SK-N-SH treated with all-trans-retinoic acid at 6 μM for 48 hours (cell line): Measurements from ENCODE around the gene PARPBP.
"Not testable (repeated sequence)": the region's sequence is repeated elsewhere in the genome, so short reads cannot be mapped to it uniquely, and the experiment has no call there.

Experiments used
- ATAC-seq: fragments of 200-7000 bp; cut with Tn5 transposase; 3 replicates; pipeline ENCODE4 v1.9.1; 2020; ENCODE audit warnings: mild to moderate bottlenecking, moderate library complexity
- ARNTL ChIP-seq: fragments of 450-650 bp; formaldehyde crosslinking; IDR thresholded peaks from 2 replicates; pipeline ENCODE4 v1.5.0; 2020; ENCODE audit warnings: low read depth, mild to moderate bottlenecking, moderate library complexity, borderline replicate concordance
- CREB5 ChIP-seq: fragments of 250-450 bp; sonication (Bioruptor Pico); IDR thresholded peaks from 2 replicates; pipeline ENCODE4 v1.5.1; 2020; ENCODE audit warnings: low read depth, mild to moderate bottlenecking, moderate library complexity
- CSDC2 ChIP-seq: fragments of 250-450 bp; sonication (Bioruptor Pico); IDR thresholded peaks from 2 replicates; pipeline ENCODE4 v1.5.0; 2020; ENCODE audit warnings: mild to moderate bottlenecking, moderate library complexity
- ESRRG ChIP-seq: fragments of 250-450 bp; sonication (Bioruptor Pico); IDR thresholded peaks from 2 replicates; pipeline ENCODE4 v1.6.1; 2021; ENCODE audit warnings: mild to moderate bottlenecking
- GLIS3 ChIP-seq: fragments of 250-450 bp; sonication (Bioruptor Pico); IDR thresholded peaks from 2 replicates; pipeline ENCODE4 v1.5.0; 2020; ENCODE audit warnings: mild to moderate bottlenecking, moderate library complexity
- ISL1 ChIP-seq: fragments of 250-450 bp; sonication (Bioruptor Pico); IDR thresholded peaks from 2 replicates; pipeline ENCODE4 v2.1.2; 2022; ENCODE audit warnings: mild to moderate bottlenecking, moderate library complexity
- OSR1 ChIP-seq: fragments of 250-450 bp; sonication (Bioruptor Pico); IDR thresholded peaks from 2 replicates; pipeline ENCODE4 v1.8.0; 2022; ENCODE audit warnings: moderate library complexity, mild to moderate bottlenecking, inconsistent platforms
- PPARA ChIP-seq: fragments of 250-450 bp; sonication (Bioruptor Pico); IDR thresholded peaks from 2 replicates; pipeline ENCODE4 v1.5.0; 2020; ENCODE audit warnings: mild to moderate bottlenecking, borderline replicate concordance
- SNAI2 ChIP-seq: fragments of 250-450 bp; sonication (Bioruptor Pico); IDR thresholded peaks from 2 replicates; pipeline ENCODE4 v1.5.0; 2020; ENCODE audit warnings: mild to moderate bottlenecking, moderate library complexity
- TOX ChIP-seq: fragments of 250-450 bp; sonication (Bioruptor Pico); IDR thresholded peaks from 2 replicates; pipeline ENCODE4 v1.8.0; 2021; ENCODE audit warnings: mild to moderate bottlenecking, moderate library complexity, borderline replicate concordance
- ZFP3 ChIP-seq: fragments of 250-450 bp; sonication (Bioruptor Pico); IDR thresholded peaks from 2 replicates; pipeline ENCODE4 v1.5.0; 2020; ENCODE audit warnings: mild to moderate bottlenecking, moderate library complexity
- ZNF565 ChIP-seq: fragments of 450-650 bp; formaldehyde crosslinking; conservative IDR thresholded peaks from 2 replicates; pipeline ENCODE4 v1.5.0; 2020; ENCODE audit warnings: low read depth, mild to moderate bottlenecking, moderate library complexity
- ZNF70 ChIP-seq: fragments of 450-650 bp; formaldehyde crosslinking; IDR thresholded peaks from 2 replicates; pipeline ENCODE4 v1.5.0; 2020; ENCODE audit warnings: mild to moderate bottlenecking, moderate library complexity
- ZNF8 ChIP-seq: fragments of 450-650 bp; formaldehyde crosslinking; IDR thresholded peaks from 2 replicates; pipeline ENCODE4 v1.5.0; 2020; ENCODE audit warnings: mild to moderate bottlenecking, moderate library complexity
- TF ChIP-seq, protein P1 (sequence below): fragments of 250-450 bp; sonication (Bioruptor Pico); IDR thresholded peaks from 2 replicates; pipeline ENCODE4 v1.5.1; 2021; ENCODE audit warnings: mild to moderate bottlenecking, moderate library complexity
- TF ChIP-seq, protein P2 (sequence below): fragments of 250-450 bp; sonication (Bioruptor Pico); IDR thresholded peaks from 2 replicates; pipeline ENCODE4 v1.8.0; 2021; ENCODE audit warnings: low read depth, mild to moderate bottlenecking, moderate library complexity, borderline replicate concordance

PARPBP gene

GRCh38 chr12:102119674-102120563 is at the start of gene PARPBP, which contains the start of gene NUP37:
TSS of gene PARPBP (plus strand) at chr12:102120183. CDS start at chr12:102123889, 3,706 bp downstream.
TSS of gene NUP37 (minus strand) at chr12:102120114. CDS start at chr12:102118518, 1,596 bp downstream.
- peak; percentile 98 for ATAC-seq
- TF ChIP-seq ZNF70 (CRISPR knock-in tag) (no peak), CREB5 (CRISPR knock-in tag) (no peak), ZFP3 (peak; percentile 56; the same call in 1 of the 2 replicates), ARNTL (CRISPR knock-in tag) (no peak)
- TF ChIP-seq, protein P1, sequence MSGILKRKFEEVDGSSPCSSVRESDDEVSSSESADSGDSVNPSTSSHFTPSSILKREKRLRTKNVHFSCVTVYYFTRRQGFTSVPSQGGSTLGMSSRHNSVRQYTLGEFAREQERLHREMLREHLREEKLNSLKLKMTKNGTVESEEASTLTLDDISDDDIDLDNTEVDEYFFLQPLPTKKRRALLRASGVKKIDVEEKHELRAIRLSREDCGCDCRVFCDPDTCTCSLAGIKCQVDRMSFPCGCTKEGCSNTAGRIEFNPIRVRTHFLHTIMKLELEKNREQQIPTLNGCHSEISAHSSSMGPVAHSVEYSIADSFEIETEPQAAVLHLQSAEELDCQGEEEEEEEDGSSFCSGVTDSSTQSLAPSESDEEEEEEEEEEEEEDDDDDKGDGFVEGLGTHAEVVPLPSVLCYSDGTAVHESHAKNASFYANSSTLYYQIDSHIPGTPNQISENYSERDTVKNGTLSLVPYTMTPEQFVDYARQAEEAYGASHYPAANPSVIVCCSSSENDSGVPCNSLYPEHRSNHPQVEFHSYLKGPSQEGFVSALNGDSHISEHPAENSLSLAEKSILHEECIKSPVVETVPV (CRISPR knock-in tag), result no peak

DNA sequence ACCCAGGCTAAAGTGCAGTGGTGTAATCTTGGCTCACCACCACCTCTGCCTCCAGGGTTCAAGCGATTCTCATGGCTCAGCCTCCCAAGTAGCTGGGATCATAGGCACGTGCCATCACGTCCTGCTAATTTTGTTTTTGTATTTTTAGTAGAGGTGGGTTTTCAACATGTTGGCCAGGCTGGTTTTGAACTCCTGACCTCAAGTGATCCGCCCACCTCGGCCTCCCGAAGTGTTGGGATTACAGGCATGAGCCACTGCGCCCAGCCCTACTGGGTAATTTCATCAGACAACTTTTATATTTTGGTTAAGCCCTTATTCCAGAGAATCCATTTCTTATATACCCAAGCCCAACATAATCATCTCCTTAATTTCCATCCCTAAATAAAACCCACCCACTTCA is 47.9 kb upstream of the PARPBP start:
- not testable (repeated sequence) for ATAC-seq

GRCh38 chr12:102080842-102081241 is 39.1 kb upstream of the PARPBP start:
- TF ChIP-seq SNAI2 (CRISPR knock-in tag) (no peak), ZNF8 (CRISPR knock-in tag) (no peak), TOX (CRISPR knock-in tag) (no peak), GLIS3 (CRISPR knock-in tag) (no peak), ISL1 (CRISPR knock-in tag) (no peak), ESRRG (CRISPR knock-in tag) (no peak), PPARA (CRISPR knock-in tag) (no peak), ARNTL (CRISPR knock-in tag) (no peak)
- TF ChIP-seq, protein P2, sequence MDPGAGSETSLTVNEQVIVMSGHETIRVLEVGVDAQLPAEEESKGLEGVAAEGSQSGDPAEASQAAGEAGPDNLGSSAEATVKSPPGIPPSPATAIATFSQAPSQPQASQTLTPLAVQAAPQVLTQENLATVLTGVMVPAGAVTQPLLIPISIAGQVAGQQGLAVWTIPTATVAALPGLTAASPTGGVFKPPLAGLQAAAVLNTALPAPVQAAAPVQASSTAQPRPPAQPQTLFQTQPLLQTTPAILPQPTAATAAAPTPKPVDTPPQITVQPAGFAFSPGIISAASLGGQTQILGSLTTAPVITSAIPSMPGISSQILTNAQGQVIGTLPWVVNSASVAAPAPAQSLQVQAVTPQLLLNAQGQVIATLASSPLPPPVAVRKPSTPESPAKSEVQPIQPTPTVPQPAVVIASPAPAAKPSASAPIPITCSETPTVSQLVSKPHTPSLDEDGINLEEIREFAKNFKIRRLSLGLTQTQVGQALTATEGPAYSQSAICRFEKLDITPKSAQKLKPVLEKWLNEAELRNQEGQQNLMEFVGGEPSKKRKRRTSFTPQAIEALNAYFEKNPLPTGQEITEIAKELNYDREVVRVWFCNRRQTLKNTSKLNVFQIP, result no peak
- ATAC-seq, result no peak

DNA sequence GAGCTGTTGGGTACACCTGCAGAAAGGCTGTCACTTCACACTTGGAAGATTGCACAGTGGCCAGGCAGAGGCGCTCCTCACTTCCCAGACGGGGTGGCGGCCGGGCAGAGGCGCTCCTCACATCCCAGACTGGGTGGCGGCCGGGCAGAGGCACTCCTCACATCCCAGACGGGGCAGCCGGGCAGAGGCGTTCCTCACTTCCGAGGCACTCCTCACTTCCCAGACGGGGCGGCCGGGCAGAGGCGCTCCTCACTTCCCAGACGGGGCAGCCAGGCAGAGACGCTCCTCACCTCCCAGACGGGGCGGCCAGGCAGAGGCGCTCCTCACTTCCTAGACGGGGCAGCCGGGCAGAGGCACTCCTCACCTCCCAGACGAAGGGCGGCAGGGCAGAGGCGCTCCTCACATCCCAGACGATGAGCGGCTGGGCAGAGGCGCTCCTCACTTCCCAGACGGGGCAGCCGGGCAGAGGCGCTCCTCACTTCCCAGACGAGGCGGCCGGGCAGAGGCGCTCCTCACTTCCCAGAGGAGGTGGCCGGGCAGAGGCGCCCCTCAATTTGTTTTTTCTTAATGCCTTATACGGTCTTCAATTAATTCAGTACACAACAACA is 30.7 kb upstream of the PARPBP start:
- not testable (repeated sequence) for ATAC-seq

- ATAC-seq, result peak; percentile 74
- TF ChIP-seq ISL1 (CRISPR knock-in tag), result peak; percentile 75
- TF ChIP-seq, protein P2, result no peak
These were observed 26.7 kb upstream of the PARPBP start for GRCh38 chr12:102093319-102093718.

DNA sequence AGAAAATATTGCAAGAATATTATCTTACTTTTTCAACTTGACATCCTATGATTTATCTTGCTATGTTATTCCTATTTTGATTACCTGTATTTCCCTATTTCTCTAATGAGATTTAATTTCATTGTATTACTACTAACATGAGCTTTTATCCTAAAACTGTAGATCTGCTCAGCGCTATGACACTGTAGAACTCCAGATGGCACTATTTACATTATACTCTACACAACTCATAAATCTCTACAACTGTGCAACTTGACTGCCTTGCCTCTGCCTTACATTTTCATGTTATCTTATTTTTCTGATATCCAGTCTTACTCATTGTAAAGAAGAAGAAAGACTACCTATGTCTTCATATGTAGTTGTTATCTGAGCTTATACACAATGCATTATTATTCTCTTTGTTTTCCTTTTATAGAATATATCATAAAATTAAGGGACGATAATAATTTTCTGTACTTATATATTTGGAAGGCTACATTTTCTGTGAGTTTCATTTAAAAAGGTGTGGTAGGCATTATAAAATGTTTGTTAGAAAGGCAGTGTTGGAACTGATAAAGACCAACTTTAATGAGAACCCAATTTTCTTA is 24.2 kb upstream of the PARPBP start:
- ATAC-seq, result peak; percentile 92
- TF ChIP-seq ZNF8 (CRISPR knock-in tag) (no peak), ZNF565 (CRISPR knock-in tag) (no peak), ESRRG (CRISPR knock-in tag) (no peak), ZFP3 (no peak), OSR1 (CRISPR knock-in tag) (no peak), ISL1 (CRISPR knock-in tag) (no peak), CSDC2 (CRISPR knock-in tag) (no peak), TOX (CRISPR knock-in tag) (no peak)
- TF ChIP-seq, protein P1 (CRISPR knock-in tag), result no peak
- TF ChIP-seq, all 23 proteins: peak for 0
